ENCODE data around the gene RANBP6.

RANBP6 gene

GRCh38 chr9:6006749-6007057, 8.7 kb downstream of the RANBP6 start:
- no peak for DNase-seq

GRCh38 chr9:6000955-6001354, 14.5 kb downstream of the RANBP6 start:
- DNase-seq, result no peak

- DNase-seq, result no peak
Observed at GRCh38 chr9:5999443-6000101, 15.9 kb downstream of the RANBP6 start.

- DNase-seq, result no peak
Observed at GRCh38 chr9:5994493-5994892, 20.9 kb downstream of the RANBP6 start.

- DNase-seq, result no peak
Observed at GRCh38 chr9:5988265-5988664, 27.2 kb downstream of the RANBP6 start.

- no peak for DNase-seq
Observed at GRCh38 chr9:5983042-5983441, 32.4 kb downstream of the RANBP6 start.

- no peak for DNase-seq
Observed at GRCh38 chr9:5982317-5982716, 33.1 kb downstream of the RANBP6 start.

- no peak for DNase-seq
Observed at GRCh38 chr9:5978523-5978922, 36.9 kb downstream of the RANBP6 start.

GRCh38 chr9:5976674-5977397, 38.6 kb downstream of the RANBP6 start:
- no peak for DNase-seq

GRCh38 chr9:5971740-5972139, 43.7 kb downstream of the RANBP6 start:
- DNase-seq, result no peak

Data from activated CD4-positive, alpha-beta T cell treated with anti-CD3 and anti-CD28 coated beads, Interleukin-2, amount 50 U/mL, for 4 hours (primary cell).